Measurements from ENCODE around the gene UQCRC2.

UQCRC2 gene

GRCh38 chr16:21952793-21953540 lies at the start of gene UQCRC2:
UQCRC2 (plus strand) TSS chr16:21953361; CDS start chr16:21953424, 63 bp downstream.
- H3K36me3 ChIP-seq (ENCODE audit: control insufficient read depth in 2 of 2, insufficient read depth in 1 of 2, low read length in 2 of 2), result peaks cover 10 to 27% of the 10 kb centered on the region in 2 experiments
- peaks cover 4% of the 10 kb centered on the region; the same call in 1 of the 2 replicates for H3K4me1 ChIP-seq (ENCODE audit: control insufficient read depth, insufficient read depth, low read length)
- peak within 1 kb of the TSS; percentile 86 for H3K4me3 ChIP-seq (ENCODE audit: low read depth, low read length)
- H3K27ac ChIP-seq (ENCODE audit: extremely low read depth, low read depth, low read length), result peak within 1 kb of the TSS; percentile 87
- ChIA-PET POLR2A (interaction anchor here (0.7 to 1.7 kb wide), 8 partner anchors 9 to 238 kb away, joined by 3 to 6 read pairs (median 4); partner anchors contain the start of gene MOSMO), CTCF (interaction anchor here (0.5 to 1.3 kb wide), 7 partner anchors 108 to 448 kb away, joined by 3 to 7 read pairs (median 3); no protein-coding TSS in a partner anchor)
- no peaks in the 10 kb centered on the region for H3K9me3 ChIP-seq (ENCODE audit: control insufficient read depth, insufficient read depth, low read depth, low read length)
- peak; percentile 75 for TF ChIP-seq SP2 (tag by site-specific recombination; IDR thresholded peaks at IDR 0.05)
- no peak for TF ChIP-seq ZBTB6 (tag by site-specific recombination; IDR thresholded peaks at IDR 0.05)
- TF ChIP-seq ZNF843 (tag by site-specific recombination; IDR thresholded peaks at IDR 0.05), result peak; percentile 64; the same call in 1 of the 2 replicates
- TF ChIP-seq ZNF580 (tag by site-specific recombination; IDR thresholded peaks at IDR 0.05), result 0 out of 2 replicates have a peak, but pooled peaks have one; percentile 11
- no peak for TF ChIP-seq ZNF148 (tag by site-specific recombination; IDR thresholded peaks at IDR 0.05; ENCODE audit: borderline replicate concordance)
- TF ChIP-seq ZNF433 (tag by site-specific recombination; IDR thresholded peaks at IDR 0.05; ENCODE audit: low read depth), result no peak
- TF ChIP-seq ZNF292 (tag by site-specific recombination; IDR thresholded peaks at IDR 0.05; ENCODE audit: borderline replicate concordance, low read depth), result no peak
- peak; percentile 35; the same call in 1 of the 2 replicates for TF ChIP-seq ZBTB11 (tag by site-specific recombination; conservative IDR thresholded peaks at IDR 0.05; ENCODE audit: low read depth)
- TF ChIP-seq GLIS1 (tag by site-specific recombination; IDR thresholded peaks at IDR 0.05), result no peak
- no peak for TF ChIP-seq HOXC10 (CRISPR knock-in tag; IDR thresholded peaks at IDR 0.05)
- TF ChIP-seq FEZF1 (tag by site-specific recombination; IDR thresholded peaks at IDR 0.05), result no peak
- TF ChIP-seq PRDM2 (tag by site-specific recombination; IDR thresholded peaks at IDR 0.05; ENCODE audit: borderline replicate concordance), result no peak
- TF ChIP-seq ZNF2 (tag by site-specific recombination; IDR thresholded peaks at IDR 0.05), result peak; percentile 52; the same call in 1 of the 2 replicates
- peak; percentile 61 for TF ChIP-seq ZNF518A (tag by site-specific recombination; conservative IDR thresholded peaks at IDR 0.05; ENCODE audit: low read depth)
